GM21515 (cell line): ENCODE results near the gene LANCL2.
"Not testable (repeated sequence)": the region's sequence is repeated elsewhere in the genome, so short reads cannot be mapped to it uniquely, and the experiment has no call there.

Source experiments
- ATAC-seq: cut with Tn5 transposase; IDR thresholded peaks from one replicate; pipeline ENCODE4 v1.9.1; 2021; ENCODE audit not compliant: unreplicated experiment

Gene LANCL2

DNA sequence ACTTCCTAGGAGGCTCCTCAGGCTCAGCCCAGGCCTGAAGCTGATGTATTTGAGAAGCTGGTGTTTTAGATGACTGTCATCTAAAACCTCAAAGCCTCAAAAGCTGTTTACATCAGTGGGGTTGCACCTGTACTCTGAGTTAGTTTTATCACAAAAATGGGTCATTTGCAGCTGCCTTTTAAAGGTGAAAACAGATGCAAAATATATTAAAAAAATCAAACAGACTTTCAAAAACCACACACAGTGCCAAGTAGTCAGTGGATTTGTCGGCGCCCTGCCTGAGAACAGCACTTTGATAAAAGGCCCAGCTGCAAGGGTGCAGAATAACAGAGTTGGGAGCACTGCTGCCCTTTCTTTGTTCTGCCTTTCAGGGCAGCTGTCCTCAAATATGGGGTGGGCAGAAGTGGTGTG lies 104.1 kb downstream of the LANCL2 start:
- no peak for ATAC-seq

DNA sequence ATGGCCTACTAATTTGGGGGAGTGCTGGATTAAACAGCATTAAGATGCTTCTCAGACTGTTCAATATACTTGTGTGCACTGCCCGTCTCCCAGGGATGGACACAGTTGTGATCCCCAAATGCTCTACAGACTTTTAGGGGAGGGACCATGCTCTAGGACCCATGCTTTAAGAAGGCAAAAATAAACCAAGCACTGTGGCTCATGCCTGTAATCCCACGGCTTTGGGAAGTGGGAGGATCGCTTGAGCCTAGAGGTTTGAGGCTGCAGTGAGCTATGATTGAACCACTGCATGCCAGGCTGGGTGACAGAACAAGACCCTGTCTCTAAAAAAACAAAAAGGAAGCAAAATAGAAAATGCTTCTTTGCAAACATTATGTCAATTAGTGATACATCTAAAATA lies 104.6 kb downstream of the LANCL2 start:
- ATAC-seq = no peak

DNA sequence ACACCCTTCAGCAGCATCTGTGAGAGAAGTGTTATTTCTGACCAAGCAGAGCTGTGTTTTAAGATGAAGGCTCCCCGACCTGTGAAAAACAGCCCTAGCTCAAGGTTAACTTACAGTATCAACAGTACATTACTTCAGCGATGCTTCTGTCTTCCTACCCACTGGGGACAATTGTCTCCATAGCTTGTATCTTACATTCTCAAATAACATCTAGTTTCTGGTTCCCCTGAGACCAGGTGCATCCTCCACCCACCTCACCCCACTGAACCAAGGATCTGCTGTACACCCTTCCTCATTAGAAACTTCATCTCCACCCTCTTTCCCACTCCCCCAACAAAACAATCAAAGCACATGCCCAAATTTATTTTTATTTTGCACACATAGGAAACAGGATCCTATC lies 105.1 kb downstream of the LANCL2 start:
- no peak for ATAC-seq

DNA sequence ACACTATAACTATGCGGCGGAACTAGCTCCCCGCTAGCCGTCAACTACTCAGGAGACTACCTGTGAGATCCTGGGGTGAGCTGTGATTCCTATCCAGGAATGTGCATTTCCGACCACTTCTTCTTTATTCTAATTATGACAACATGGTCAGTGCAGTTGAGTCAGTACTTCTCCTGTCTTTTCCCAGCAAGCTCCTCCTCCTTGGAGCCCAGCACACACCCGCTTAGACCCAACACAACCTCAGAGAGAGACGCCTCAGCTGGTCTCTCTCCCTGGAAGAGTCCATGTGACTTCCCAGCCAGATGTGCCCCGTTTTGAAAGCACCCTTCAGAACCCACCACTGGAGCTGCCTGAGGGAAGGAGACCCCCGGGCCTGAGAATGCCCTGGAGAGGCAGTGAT lies 106.5 kb downstream of the LANCL2 start:
- ATAC-seq = not testable (repeated sequence)

DNA sequence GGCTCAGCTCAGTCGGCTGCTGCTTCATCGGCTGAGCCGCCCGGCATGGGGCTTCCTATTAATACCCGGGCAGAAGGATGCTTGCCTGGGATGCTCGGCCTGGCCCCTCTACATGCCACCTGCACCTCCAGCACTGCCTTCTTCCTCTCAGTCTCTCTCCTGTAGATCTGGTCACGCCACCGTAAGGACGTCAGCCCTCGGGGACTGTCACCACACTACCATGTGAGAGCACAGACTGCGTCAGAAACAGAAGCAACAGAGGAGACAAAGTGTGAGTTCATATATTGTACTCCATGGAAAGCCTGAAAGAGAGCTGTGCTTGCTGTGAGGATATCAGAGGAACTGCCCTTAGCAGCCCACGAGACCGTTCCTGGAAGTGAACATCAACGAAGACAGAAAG lies 107.3 kb downstream of the LANCL2 start:
- not testable (repeated sequence) for ATAC-seq

DNA sequence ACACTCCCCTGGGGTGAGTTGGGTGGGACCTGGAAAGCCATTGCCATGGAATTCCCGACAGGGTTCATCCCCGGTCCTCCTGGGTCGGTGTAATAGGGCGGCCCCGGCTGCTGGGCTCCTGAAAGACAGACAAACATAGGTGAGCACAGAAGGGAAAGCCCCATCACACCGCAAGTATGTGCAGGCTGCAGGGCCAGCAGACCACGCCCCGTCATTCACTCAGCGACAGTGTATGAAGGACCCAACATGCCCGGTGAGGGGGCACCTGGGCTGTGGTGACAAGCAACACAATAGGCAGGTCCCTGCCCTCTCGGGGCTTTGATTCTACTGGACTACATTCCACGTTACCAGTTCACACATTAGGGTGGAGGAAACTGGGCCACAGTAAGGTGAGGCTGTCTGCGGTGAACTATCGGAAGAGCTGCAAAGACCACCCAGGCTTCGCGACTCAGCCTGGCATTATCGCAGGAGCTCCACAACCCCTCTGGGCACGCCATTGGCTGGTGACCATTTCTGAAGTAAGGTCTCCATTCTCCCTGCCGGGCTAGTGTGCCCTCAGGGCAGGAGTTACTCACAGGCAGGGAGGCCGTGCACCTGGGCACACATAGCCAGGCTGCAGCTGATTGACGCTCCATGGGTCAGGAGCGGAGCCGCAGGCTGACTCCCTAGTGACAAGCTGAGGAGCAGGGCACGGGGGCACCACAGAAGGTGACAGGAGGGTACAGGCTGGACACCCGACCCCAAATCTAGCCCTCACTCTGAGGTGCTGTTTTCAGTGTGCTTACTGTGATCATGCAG lies 108.0 kb downstream of the LANCL2 start:
- ATAC-seq = no peak

DNA sequence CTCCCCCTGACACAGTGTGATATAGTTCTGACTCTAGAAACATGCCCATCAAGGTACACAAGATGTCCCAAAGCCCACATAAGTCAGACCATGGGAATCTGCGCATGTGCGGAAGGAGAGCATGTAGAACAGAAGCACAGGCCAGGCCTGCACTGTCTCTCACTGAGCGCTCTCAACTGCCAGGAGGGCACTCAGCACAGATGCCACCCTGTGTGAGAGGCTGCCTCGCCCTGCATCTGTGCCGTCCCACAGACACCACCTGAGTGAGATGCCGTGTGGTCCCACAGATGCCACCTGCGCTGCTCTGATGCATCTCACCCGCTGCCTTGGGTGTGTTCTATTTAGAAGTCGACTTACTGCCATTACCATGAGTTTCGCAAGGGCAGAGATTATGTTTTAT lies 108.8 kb downstream of the LANCL2 start:
- ATAC-seq = no peak

DNA sequence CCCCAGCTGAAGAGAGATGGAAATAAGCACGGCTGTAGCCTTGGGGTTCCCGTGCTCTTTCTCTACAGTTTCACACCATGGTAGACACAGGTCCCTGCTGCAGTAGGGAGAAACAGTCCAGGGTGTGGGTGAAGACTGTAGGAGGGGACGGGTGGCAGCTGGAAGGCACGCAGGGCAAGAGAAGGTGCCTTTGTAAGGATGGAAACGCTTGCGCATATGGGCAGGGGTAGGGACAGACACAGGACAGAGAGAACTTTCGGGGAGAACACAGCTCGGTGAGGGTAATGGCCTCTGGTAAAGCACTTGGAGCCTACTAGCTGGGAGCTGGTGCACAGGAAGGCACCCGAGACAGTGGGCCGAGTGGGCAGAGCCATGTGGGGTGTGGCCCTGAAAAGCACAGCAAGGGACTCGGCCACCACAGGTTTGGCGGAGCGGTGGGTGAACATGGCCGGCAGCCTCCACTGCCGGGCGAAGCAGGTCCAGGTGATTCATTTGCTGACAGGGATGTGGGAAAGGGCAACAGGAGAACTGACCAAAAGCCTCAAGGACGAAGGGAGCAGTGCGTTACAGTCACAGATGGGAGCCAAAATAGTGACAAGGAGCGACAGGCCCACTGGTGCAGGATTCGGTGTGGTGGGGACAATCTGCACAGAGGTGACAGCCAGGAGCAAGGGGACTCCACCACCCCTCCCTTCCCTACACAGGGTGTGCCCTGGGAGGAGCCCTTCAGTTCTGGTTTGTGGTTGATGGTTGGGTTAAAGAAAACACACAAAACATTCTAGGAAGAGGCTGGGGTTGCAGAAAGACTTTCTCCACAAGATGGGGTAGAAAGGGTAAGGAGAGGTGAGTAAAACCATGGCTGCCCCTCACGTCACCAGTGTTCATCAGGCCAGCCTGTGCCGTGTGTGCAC lies 110.1 kb downstream of the LANCL2 start:
- ATAC-seq = no peak

DNA sequence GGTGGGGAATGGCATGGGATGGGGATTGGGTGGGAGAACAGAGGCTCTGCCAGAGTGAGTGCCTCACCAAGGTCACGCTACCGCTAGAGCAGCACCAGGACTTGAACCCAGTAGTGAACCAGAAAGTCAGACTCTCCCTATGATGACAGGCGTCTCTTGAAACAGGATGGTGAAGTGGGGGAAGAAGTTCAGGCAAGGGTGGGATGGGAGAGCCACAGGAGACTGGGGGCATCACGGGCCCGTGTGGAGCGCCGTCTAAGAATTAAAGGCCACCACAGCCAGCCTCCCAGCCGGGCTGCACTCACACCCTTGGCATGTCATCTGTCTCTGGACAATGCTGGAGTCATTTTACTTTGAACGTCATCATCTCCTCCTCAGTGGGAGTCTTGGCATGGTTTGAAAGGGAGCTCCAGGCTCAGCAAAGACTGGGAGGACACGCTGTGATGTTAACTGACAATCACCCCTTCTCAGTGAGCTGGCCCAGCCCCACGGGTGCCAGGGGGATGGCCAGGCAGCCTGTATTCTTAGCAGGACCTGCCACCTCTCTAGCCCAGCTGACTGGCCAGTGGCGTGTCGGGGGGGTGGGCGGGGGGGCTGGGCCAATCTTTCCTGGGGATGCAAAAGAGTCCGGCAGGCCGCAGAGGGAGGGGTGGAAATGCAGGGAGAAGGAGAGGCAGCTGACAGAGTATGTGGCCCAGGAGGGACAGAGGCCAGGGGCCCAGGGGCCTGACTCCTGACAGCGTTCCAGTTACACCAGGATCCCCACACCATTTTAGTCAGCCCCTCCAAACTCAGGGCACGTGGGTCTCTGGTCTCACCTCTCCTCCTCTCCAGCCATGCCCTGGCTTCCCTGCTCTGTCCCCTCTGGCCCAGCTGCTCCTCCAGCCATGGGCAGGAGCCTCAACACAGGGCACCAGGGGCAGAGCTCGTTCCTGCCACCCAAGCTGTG lies 111.0 kb downstream of the LANCL2 start:
- ATAC-seq = no peak

DNA sequence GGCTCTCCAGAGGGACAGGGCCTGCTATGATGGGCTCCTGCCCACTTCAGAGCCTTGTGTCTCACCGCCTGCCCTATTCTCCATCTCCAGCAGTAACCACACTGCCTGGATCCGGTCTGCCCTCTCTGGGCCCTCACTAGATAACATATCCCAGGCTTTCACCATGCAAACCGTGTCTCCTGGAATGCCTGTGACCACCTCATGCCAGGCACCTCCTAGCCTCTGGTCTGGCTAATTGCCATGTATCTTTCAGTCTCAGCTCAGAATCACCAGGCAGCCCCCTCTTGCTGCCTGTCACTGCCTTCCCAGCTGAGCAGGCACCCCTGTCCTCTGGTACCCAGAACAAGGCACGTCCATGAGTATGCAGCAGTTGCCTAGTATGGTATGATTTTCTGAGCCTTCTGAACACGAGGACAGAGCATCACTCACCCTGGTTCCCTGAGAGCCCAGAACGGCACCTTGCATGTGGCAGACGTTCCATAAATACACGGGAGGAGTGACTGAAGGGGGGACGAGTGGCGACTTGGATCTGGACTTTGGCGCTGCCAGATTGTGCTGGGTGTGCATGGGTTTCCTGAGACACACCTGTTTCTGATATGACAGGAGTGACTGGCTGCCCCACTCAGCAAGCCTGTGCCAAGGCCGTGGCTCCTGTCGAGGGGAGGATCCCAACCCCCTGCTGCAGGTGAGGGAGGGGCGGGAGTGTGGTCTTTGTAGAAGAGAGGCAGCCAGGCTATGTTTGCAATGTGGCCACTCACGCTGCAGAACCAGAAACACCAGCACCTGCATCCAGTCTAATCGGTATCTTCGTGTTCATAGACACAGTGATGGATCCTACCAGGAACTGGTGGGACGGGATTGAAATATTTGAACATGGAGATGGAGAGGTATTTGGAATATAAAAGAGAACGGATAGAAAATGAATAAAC lies 112.0 kb downstream of the LANCL2 start:
- no peak for ATAC-seq

DNA sequence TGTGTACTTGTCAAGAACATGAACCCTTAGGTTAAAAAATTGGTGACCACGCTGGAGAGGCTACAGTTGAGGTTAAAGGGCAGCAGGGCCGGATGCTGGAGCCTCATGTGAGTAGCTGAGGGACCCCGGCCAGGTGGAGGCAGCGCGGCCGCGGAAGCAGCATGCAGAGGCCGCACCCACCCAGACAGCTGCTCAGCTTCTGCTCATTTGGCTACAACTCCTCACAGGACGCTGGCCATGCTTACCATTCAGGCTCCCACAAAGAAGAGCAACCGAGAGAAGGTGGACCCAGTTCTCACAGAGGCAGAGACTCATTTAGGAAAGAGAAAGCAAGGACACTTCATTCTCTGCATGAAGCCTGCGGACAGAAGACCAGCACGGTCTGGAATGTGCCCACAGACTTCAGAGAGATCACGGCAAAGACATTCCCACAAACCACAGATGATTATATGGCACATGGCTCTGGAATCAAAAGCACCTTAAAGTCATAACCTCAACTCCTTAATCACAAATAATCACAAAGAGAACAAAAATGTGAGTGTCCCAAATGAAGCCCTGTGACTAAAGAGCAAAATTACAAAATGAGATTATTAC lies 112.7 kb downstream of the LANCL2 start:
- no peak for ATAC-seq

DNA sequence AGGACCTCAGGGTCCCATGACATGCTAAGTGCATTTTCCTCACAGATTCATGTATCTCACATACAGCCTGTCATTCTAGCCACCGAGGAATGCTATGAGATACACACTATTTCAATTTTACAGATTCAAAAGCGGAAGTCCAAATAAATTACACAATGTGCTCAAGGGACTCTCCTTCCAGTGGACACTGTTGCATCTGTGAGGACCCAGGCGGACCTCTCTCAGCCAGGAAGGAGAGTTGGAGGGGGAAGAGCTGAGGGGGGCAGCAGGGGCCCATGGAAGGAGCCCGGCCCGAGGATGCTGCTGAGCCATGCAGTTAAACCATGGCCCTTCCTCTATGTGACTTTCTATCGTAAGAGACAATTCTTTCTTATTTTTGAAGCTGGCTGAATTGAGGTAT lies 113.6 kb downstream of the LANCL2 start:
- ATAC-seq = no peak

DNA sequence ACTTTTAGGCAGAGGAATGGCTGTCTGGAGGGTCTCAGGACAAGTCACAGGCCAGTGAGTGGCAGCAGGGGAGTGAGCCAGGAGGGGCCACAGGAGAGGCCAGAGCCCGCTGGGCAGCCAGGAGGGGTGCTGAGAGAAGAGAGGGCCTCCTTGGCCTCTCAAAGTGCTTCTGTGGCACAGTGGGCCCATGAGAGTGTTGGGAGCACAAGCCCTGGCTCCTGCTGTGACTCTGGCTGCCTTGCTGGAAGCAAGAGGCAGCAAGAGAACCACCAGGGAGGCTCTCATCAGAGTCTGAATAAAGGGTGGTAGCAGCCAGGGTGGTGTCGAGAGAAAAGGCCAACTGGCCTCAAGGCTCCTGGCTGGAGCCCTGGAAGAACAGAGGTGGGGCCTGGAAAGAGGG lies 116.0 kb downstream of the LANCL2 start:
- ATAC-seq = no peak

DNA sequence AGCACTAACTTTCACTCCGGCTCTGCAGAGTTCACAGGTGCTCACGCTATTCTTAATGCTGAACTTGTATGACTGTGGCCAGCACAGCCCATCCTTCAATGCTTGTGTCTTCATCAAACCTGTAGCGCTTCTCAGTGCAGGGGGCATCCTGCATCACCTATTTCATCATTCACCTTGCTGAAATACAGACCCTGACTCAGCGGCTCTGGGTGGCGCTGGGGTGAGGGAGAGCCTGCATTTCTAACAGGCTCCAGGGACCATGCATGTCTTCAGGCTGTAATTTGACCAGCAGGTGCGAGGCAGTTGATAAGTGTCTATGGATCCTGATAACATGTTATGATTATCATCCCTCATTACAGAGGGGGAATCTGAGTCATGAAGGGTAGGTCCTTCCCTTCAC lies 117.9 kb downstream of the LANCL2 start:
- ATAC-seq = no peak
